NCI-H524 treated with DMSO at 0.1 percent for 48 hours (cell line): Measurements from ENCODE around the gene RABIF.
"Not testable (repeated sequence)": the region's sequence is repeated elsewhere in the genome, so short reads cannot be mapped to it uniquely, and the experiment has no call there.

Experiments used
- DNase-seq: peaks from one replicate; lab custom pipeline; 2025; lab: John Stamatoyannopoulos, UW

The RABIF gene

DNA sequence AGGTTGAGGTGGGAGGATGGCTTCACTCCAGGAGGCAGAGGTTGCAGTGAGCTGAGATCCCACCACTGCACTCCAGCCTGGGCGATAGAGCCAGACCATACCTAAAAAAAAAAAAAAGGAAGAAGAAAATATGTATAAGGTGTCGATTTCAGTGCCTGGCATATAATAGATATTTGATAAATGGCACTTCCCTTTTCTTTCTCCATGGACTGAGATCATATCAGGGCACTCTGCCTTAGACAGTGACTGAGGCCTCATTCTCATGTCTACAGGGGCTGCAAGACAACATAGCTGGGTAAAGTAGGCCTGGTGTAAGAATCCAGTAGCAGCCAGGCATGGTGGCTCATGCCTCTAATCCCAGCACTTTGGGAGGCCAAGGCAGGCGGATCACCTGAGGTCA lies 57.0 kb downstream of the RABIF start:
- DNase-seq, result no peak

DNA sequence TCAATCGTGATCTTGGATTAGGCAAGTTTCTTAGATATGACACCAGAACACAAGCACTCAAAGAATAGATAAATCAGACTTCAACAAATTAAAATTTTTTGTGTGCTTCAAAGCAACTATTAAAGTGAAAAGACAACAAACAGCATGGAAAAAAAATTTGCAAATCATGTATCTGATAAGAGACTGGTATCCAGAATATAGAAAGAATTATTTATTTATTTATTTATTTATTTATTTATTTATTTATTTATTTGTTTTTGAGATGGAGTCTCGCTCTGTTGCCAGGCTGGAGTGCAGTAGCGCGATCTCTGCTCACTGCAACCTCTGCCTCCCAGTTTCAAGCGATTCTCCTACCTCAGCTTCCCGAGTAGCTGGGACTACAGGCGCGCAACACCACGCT lies 59.7 kb downstream of the RABIF start:
- DNase-seq, result not testable (repeated sequence)
